Measurements from ENCODE around the gene GSC. TPM values are rescaled to one million over a fixed set of nuclear protein-coding genes. Genes with fewer than 3 reads are reported as not detected.
"Not testable (repeated sequence)": the region's sequence is repeated elsewhere in the genome, so short reads cannot be mapped to it uniquely, and the experiment has no call there.

Gene GSC
- total RNA-seq, 2 experiments from 2014 or later, result not detected

DNA sequence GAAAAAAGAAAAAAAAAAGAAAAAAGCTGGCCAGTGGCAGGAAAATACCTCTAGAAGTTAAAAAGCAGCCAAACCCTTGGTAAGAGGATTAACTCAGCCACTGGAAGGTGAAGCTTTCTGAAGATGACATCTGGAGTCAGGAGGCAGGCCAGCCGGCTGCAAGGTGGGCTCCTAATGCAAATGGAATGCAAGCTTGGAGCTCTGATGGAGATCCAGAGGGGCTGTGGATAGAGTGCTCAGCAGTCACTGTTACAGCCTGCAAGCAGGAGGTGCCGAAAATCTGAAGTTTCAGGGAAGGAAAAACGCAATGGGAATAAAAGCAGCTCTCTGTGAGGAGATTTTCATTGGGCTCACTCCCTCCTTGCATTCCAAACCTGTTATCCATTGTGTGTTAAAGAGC, 41.0 kb downstream of the GSC start:
- Histone ChIP-seq H3K9me3 (ENCODE audit: low read length) (no peaks in the 10 kb centered on the region), H3K4me3 (ENCODE audit: low read depth, low read length, poor library complexity, severe bottlenecking) (no peak overlapping the region), H3K27ac (ENCODE audit: low read depth, low read length, poor library complexity, severe bottlenecking) (no peak overlapping the region), H4K20me1 (ENCODE audit: insufficient read depth, low read length) (no peaks in the 10 kb centered on the region), H3K79me2 (ENCODE audit: insufficient read depth, low read depth, low read length) (no peaks in the 10 kb centered on the region), H3K4me2 (ENCODE audit: low read length) (no peak overlapping the region), H2AFZ (ENCODE audit: low read length) (no peak overlapping the region), H3K36me3 (ENCODE audit: insufficient read depth, low read length) (no peaks in the 10 kb centered on the region), H3K9me2 (ENCODE audit: insufficient read depth, low read length) (no peaks in the 10 kb centered on the region), H3K4me1 (ENCODE audit: insufficient read depth, low read length, poor library complexity, severe bottlenecking) (no peaks in the 10 kb centered on the region)
- TF ChIP-seq EZH2phosphoT487 (IDR thresholded peaks at IDR 0.05; ENCODE audit: borderline replicate concordance, low read depth, low read length), result no peak
- TF ChIP-seq, protein P1, sequence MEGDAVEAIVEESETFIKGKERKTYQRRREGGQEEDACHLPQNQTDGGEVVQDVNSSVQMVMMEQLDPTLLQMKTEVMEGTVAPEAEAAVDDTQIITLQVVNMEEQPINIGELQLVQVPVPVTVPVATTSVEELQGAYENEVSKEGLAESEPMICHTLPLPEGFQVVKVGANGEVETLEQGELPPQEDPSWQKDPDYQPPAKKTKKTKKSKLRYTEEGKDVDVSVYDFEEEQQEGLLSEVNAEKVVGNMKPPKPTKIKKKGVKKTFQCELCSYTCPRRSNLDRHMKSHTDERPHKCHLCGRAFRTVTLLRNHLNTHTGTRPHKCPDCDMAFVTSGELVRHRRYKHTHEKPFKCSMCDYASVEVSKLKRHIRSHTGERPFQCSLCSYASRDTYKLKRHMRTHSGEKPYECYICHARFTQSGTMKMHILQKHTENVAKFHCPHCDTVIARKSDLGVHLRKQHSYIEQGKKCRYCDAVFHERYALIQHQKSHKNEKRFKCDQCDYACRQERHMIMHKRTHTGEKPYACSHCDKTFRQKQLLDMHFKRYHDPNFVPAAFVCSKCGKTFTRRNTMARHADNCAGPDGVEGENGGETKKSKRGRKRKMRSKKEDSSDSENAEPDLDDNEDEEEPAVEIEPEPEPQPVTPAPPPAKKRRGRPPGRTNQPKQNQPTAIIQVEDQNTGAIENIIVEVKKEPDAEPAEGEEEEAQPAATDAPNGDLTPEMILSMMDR (conservative IDR thresholded peaks at IDR 0.05; ENCODE audit: low read length), result no peak
- DNase-seq (ENCODE audit: low spot score), result no peak
- BruUV-seq (replicated peaks), result no TSS peak
- CTCF ChIA-PET (ENCODE audit: unreplicated experiment), result no interaction called here
- intact Hi-C loops (cut with micrococcal nuclease; ENCODE audit: unreplicated experiment), result no loop called here
- POLR2A ChIA-PET, result interaction anchor here (0.6 to 0.7 kb wide), 2 partner anchors 60 to 804 kb away, joined by 3 to 6 read pairs; no protein-coding TSS in a partner anchor

DNA sequence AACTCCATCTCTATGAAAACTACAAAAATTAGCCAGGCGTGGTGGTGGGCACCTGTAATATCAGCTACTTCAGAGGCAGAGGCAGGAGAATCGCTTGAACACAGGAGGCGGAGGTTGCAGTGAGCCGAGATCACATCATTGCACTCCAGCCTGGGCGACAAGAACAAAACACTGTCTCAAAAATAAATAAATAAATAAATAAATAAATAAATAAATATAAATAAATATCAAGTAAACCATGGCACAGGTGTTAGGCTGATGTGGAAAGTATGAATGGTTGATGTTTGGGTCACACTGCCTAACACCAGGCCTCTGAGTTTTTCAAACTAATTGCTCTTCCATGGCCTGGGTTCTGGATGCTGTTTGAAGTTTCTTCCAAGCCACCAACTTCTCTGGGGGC, 41.5 kb downstream of the GSC start:
- BruUV-seq (replicated peaks); POLR2A ChIA-PET; H3K9me2 ChIP-seq (ENCODE audit: insufficient read depth, low read length): not testable (repeated sequence)

DNA sequence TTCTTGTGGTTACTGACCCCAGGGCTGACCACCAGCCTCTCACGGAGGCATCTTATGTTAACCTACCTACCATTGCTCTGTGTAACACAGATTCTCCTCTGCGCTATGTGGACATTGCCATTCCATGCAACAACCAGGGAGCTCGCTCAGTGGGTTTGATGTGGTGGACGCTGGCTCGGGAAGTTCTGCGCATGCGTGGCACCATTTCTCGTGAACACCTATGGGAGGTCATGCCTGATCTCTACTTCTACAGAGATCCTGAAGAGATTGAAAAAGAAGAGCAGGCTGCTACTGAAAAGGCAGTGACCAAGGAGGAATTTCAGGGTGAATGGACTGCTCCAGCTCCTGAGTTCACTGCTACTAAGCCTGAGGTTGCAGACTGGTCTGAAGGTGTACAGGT, 43.3 kb downstream of the GSC start:
- H3K9me2 ChIP-seq (ENCODE audit: insufficient read depth, low read length); H3K27ac ChIP-seq (ENCODE audit: low read depth, low read length, poor library complexity, severe bottlenecking); intact Hi-C loops (cut with micrococcal nuclease; ENCODE audit: unreplicated experiment); H3K9me3 ChIP-seq (ENCODE audit: low read length); H3K4me3 ChIP-seq (ENCODE audit: low read depth, low read length, poor library complexity, severe bottlenecking); H3K79me2 ChIP-seq (ENCODE audit: insufficient read depth, low read depth, low read length); H4K20me1 ChIP-seq (ENCODE audit: insufficient read depth, low read length); DNase-seq (ENCODE audit: low spot score); H3K36me3 ChIP-seq (ENCODE audit: insufficient read depth, low read length); BruUV-seq (replicated peaks); H3K4me1 ChIP-seq (ENCODE audit: insufficient read depth, low read length, poor library complexity, severe bottlenecking); H3K4me2 ChIP-seq (ENCODE audit: low read length); CTCF ChIA-PET (ENCODE audit: unreplicated experiment); H2AFZ ChIP-seq (ENCODE audit: low read length): not testable (repeated sequence)
- POLR2A ChIA-PET, result interaction anchor here (0.7 kb wide), 1 partner anchor 564 kb away, joined by 3 read pairs; no protein-coding TSS in a partner anchor

More for the DNA sequence above, 41.5 kb downstream of the GSC start:
- H3K36me3 ChIP-seq (ENCODE audit: insufficient read depth, low read length); DNase-seq (ENCODE audit: low spot score); H3K79me2 ChIP-seq (ENCODE audit: insufficient read depth, low read depth, low read length); H3K9me3 ChIP-seq (ENCODE audit: low read length); H3K27ac ChIP-seq (ENCODE audit: low read depth, low read length, poor library complexity, severe bottlenecking); H4K20me1 ChIP-seq (ENCODE audit: insufficient read depth, low read length); H3K4me3 ChIP-seq (ENCODE audit: low read depth, low read length, poor library complexity, severe bottlenecking); H2AFZ ChIP-seq (ENCODE audit: low read length); CTCF ChIA-PET (ENCODE audit: unreplicated experiment); H3K4me2 ChIP-seq (ENCODE audit: low read length); intact Hi-C loops (cut with micrococcal nuclease; ENCODE audit: unreplicated experiment); H3K4me1 ChIP-seq (ENCODE audit: insufficient read depth, low read length, poor library complexity, severe bottlenecking): not testable (repeated sequence)

DNA sequence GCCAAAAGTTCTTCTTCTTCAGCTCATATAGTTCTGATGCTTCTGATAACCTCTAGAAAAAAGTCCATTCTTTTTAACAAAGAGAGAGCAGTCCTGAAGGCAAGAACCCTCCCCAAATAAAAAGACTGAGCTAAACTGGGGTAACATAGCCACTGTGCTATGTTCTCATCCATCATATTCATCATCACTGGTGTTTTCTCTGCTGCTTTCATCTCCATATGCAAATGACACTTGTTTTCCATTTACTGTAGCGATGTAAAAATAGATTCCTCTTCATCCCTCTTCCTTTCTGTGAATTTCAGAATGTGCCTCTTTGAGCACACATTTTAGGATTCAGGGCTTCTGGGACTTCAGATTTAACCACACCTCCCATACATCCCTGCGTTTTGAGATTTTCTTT, 44.9 kb downstream of the GSC start:
- no peaks in the 10 kb centered on the region for H3K9me2 ChIP-seq (ENCODE audit: insufficient read depth, low read length)
- H3K9me3 ChIP-seq (ENCODE audit: low read length), result no peaks in the 10 kb centered on the region
- H4K20me1 ChIP-seq (ENCODE audit: insufficient read depth, low read length), result no peaks in the 10 kb centered on the region
- H2AFZ ChIP-seq (ENCODE audit: low read length), result no peak overlapping the region
- H3K36me3 ChIP-seq (ENCODE audit: insufficient read depth, low read length), result no peaks in the 10 kb centered on the region
- no peaks in the 10 kb centered on the region for H3K4me1 ChIP-seq (ENCODE audit: insufficient read depth, low read length, poor library complexity, severe bottlenecking)
- DNase-seq (ENCODE audit: low spot score), result no peak
- BruUV-seq (replicated peaks), result no TSS peak
- no peak overlapping the region for H3K27ac ChIP-seq (ENCODE audit: low read depth, low read length, poor library complexity, severe bottlenecking)
- no peak overlapping the region for H3K4me2 ChIP-seq (ENCODE audit: low read length)
- CTCF ChIA-PET (ENCODE audit: unreplicated experiment), result no interaction called here
- intact Hi-C loops (cut with micrococcal nuclease; ENCODE audit: unreplicated experiment), result no loop called here
- POLR2A ChIA-PET, result no interaction called here
- H3K4me3 ChIP-seq (ENCODE audit: low read depth, low read length, poor library complexity, severe bottlenecking), result no peak overlapping the region
- no peak for TF ChIP-seq EZH2phosphoT487 (IDR thresholded peaks at IDR 0.05; ENCODE audit: borderline replicate concordance, low read depth, low read length)
- TF ChIP-seq, protein P1 (conservative IDR thresholded peaks at IDR 0.05; ENCODE audit: low read length), result no peak
- no peaks in the 10 kb centered on the region for H3K79me2 ChIP-seq (ENCODE audit: insufficient read depth, low read depth, low read length)
